Activated effector memory CD4-positive, alpha-beta T cell treated with anti-CD3 and anti-CD28 coated beads, Interleukin-2, amount 50 U/mL, for 16 hours (primary cell): Measurements from ENCODE around the gene ADAP1.

Experiments
- DNase-seq: peaks from one replicate; pipeline ENCODE4 v3.0.0-alpha.2; 2020

Gene ADAP1

GRCh38 chr7:920351-921070 lies 34.0 kb downstream of the ADAP1 start:
- DNase-seq, result peak; percentile 74

GRCh38 chr7:919924-920341 lies 34.5 kb downstream of the ADAP1 start:
- DNase-seq, result no peak

GRCh38 chr7:919114-919442 lies 35.4 kb downstream of the ADAP1 start:
- DNase-seq, result peak; percentile 34

GRCh38 chr7:918441-919113 lies 35.9 kb downstream of the ADAP1 start:
- DNase-seq, result peak; percentile 61

- peak; percentile 54 for DNase-seq
Measured at GRCh38 chr7:918118-918425, 36.4 kb downstream of the ADAP1 start.

GRCh38 chr7:917255-918117 lies 37.0 kb downstream of the ADAP1 start:
- DNase-seq, result peak; percentile 46

- DNase-seq, result peak; percentile 58
Measured at GRCh38 chr7:916291-916941, 38.1 kb downstream of the ADAP1 start.

- no peak for DNase-seq
Measured at GRCh38 chr7:915291-916218, 38.9 kb downstream of the ADAP1 start.

- DNase-seq, result no peak
Measured at GRCh38 chr7:914521-915194, 39.8 kb downstream of the ADAP1 start.

- DNase-seq, result no peak
Measured at GRCh38 chr7:913736-914520, 40.6 kb downstream of the ADAP1 start.

GRCh38 chr7:911791-912480 lies 42.5 kb downstream of the ADAP1 start:
- DNase-seq, result no peak

GRCh38 chr7:910931-911431 lies 43.5 kb downstream of the ADAP1 start:
- DNase-seq, result no peak

GRCh38 chr7:910441-910861 lies 44.0 kb downstream of the ADAP1 start:
- no peak for DNase-seq

GRCh38 chr7:909358-910329 lies 44.8 kb downstream of the ADAP1 start:
- no peak for DNase-seq

- DNase-seq, result peak; percentile 83
Measured at GRCh38 chr7:908591-909357, 45.7 kb downstream of the ADAP1 start.

- DNase-seq, result no peak
Measured at GRCh38 chr7:908159-908581, 46.3 kb downstream of the ADAP1 start.

- no peak for DNase-seq
Measured at GRCh38 chr7:907158-907980, 47.1 kb downstream of the ADAP1 start.
